ENCODE results near the gene BRIX1.

The BRIX1 gene

DNA sequence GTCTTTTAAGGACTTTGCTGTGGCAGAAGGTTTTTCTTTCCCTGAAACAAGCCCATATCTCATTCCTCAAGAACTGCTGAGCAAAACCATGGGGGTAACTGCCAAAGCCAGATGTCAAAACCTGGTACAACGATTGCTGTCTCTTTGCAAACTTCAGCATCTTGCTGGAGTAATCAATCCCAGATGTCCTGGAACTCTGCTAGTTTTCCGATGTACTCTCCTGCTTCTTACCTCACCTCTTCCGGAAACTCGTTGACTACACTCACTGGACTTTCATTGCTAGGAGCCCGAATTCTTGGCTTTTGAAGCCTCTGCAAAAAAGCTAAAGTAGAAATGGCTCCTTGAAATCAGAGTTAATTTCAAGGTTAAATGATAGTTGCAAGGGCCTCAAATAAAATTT is 23.5 kb upstream of the BRIX1 start:
- no peak overlapping the region for H3K4me3 ChIP-seq (ENCODE audit: insufficient read depth, low read depth, low read length)
- 93% methylated on average over 5 of the region's 5 CpGs for WGBS, 2 experiments

DNA sequence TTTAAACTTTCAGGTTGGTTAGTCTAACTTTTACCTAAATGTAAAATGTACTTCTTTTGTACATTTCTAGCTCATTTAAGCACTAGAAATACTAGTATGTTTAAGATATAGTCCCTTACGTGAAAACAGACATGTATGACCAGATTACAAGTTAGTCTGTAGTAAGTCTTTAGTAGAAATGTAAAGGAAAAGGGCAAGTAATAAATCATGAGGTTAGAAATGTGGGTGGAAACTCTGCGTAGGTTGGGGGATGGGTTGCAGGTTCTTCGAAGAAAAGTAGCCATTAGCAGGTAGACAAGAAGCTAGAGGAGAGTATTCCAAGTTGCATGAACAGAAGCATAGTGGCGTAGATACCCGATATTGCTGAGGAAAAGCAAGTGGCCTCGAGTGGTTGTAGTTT is 23.1 kb upstream of the BRIX1 start:
- Histone ChIP-seq H3K27ac (ENCODE audit: insufficient read depth, low read depth, low read length, poor library complexity, severe bottlenecking) (no peak overlapping the region), H3K4me1 (ENCODE audit: control insufficient read depth, insufficient read depth, low read length) (no peaks in the 10 kb centered on the region), H3K27me3 (ENCODE audit: control insufficient read depth, insufficient read depth, low read length, poor library complexity, severe bottlenecking) (no peaks in the 10 kb centered on the region), H3K9me3 (ENCODE audit: control insufficient read depth, low read length) (no peaks in the 10 kb centered on the region), H3K4me3 (ENCODE audit: insufficient read depth, low read depth, low read length) (no peak overlapping the region), H3K36me3 (ENCODE audit: control insufficient read depth, insufficient read depth, low read length) (no peaks in the 10 kb centered on the region)
- WGBS, 2 experiments, result 93 to 94% methylated on average over 6 of the region's 6 CpGs

More for the DNA sequence above, 23.5 kb upstream of the BRIX1 start:
- Histone ChIP-seq H3K27ac (ENCODE audit: insufficient read depth, low read depth, low read length, poor library complexity, severe bottlenecking) (no peak overlapping the region), H3K9me3 (ENCODE audit: control insufficient read depth, low read length) (no peaks in the 10 kb centered on the region), H3K4me1 (ENCODE audit: control insufficient read depth, insufficient read depth, low read length) (no peaks in the 10 kb centered on the region), H3K36me3 (ENCODE audit: control insufficient read depth, insufficient read depth, low read length) (no peaks in the 10 kb centered on the region), H3K27me3 (ENCODE audit: control insufficient read depth, insufficient read depth, low read length, poor library complexity, severe bottlenecking) (no peaks in the 10 kb centered on the region)

DNA sequence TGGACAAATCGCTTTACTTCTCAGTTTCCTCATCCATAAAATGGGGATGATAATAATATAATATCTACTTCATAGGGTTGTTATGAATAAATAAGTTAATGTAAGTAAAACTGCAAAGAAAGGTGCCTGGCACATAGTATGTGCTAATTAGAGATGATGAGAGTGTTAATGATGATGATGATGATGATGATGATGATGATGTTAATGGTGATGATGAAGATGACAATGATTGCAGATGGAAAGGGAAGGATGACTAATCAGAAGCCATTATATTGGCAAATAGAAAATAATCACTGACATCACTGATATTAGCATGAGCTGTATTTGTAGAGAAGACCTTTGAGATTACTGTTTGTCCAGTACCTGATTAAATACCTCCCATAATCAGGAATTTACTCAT is 20.8 kb upstream of the BRIX1 start:
- Histone ChIP-seq H3K27me3 (ENCODE audit: control insufficient read depth, insufficient read depth, low read length, poor library complexity, severe bottlenecking) (no peaks in the 10 kb centered on the region), H3K27ac (ENCODE audit: insufficient read depth, low read depth, low read length, poor library complexity, severe bottlenecking) (no peak overlapping the region), H3K9me3 (ENCODE audit: control insufficient read depth, low read length) (no peaks in the 10 kb centered on the region), H3K36me3 (ENCODE audit: control insufficient read depth, insufficient read depth, low read length) (no peaks in the 10 kb centered on the region), H3K4me3 (ENCODE audit: insufficient read depth, low read depth, low read length) (no peak overlapping the region), H3K4me1 (ENCODE audit: control insufficient read depth, insufficient read depth, low read length) (no peaks in the 10 kb centered on the region)
- WGBS, 2 experiments, result no CpG with 5 or more reads among the region's 1 CpG

DNA sequence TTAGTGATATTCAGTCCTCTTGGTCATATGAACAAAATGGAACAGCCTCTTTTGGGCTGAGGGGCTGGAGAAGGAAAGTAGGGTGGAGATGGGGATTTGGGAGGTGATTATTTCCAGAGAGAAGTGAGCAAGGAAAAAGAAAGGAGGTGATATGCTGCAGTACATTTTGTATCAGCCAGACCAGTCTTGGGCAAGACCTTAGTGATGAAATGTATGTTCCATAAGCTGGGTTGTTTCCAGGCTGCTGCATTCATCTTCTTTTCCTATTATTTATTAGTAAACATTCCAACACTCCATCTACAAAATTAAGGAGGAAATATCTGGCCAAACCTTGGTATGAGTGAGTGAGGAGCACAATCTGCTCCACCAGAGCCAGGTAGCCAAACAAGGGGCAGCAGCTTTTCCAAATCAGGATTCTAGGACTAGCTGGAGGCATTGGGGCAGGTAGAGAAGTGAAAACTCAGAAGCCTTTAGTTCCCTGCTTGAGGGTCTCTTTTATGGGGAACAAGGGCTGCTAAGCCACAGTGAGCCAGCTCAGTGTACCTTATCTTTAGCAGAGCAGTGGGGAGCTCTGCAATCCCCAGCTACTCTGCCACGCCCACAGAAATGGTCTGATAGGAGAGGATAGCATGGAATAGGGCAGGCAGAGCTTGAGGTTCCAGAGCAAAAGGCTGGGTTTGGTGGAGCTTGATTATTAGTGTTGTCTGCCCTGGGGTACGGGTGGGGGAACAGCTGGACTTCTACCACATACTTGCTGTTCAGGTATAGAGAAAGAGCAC is 19.7 kb upstream of the BRIX1 start:
- Histone ChIP-seq H3K27ac (ENCODE audit: insufficient read depth, low read depth, low read length, poor library complexity, severe bottlenecking) (no peak overlapping the region), H3K4me1 (ENCODE audit: control insufficient read depth, insufficient read depth, low read length) (no peaks in the 10 kb centered on the region), H3K4me3 (ENCODE audit: insufficient read depth, low read depth, low read length) (no peak overlapping the region), H3K27me3 (ENCODE audit: control insufficient read depth, insufficient read depth, low read length, poor library complexity, severe bottlenecking) (no peaks in the 10 kb centered on the region), H3K9me3 (ENCODE audit: control insufficient read depth, low read length) (no peaks in the 10 kb centered on the region), H3K36me3 (ENCODE audit: control insufficient read depth, insufficient read depth, low read length) (no peaks in the 10 kb centered on the region)
- WGBS, 2 experiments, result 91 to 94% methylated on average over 2 of the region's 2 CpGs

DNA sequence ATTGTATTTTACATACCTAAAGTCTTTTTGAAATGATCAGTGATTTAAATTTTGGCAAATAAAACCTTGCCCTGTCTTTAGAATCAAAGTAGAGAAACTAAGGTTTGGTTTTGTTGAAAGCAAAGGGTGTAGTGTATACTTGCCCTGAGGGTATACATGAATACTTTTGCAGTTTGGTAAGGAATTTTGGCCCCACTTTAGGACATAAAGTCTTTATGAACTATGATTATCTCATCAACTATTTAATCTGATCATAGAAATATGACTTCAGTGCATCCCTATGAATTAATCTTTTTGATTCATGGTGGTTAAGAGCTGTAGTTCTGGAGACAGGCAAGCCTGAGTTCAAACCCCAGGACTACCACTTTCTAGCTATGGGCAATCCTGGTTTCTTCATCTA is 17.9 kb upstream of the BRIX1 start:
- Histone ChIP-seq H3K27ac (ENCODE audit: insufficient read depth, low read depth, low read length, poor library complexity, severe bottlenecking) (no peak overlapping the region), H3K4me1 (ENCODE audit: control insufficient read depth, insufficient read depth, low read length) (no peaks in the 10 kb centered on the region), H3K9me3 (ENCODE audit: control insufficient read depth, low read length) (no peaks in the 10 kb centered on the region), H3K27me3 (ENCODE audit: control insufficient read depth, insufficient read depth, low read length, poor library complexity, severe bottlenecking) (no peaks in the 10 kb centered on the region), H3K4me3 (ENCODE audit: insufficient read depth, low read depth, low read length) (no peak overlapping the region), H3K36me3 (ENCODE audit: control insufficient read depth, insufficient read depth, low read length) (no peaks in the 10 kb centered on the region)

DNA sequence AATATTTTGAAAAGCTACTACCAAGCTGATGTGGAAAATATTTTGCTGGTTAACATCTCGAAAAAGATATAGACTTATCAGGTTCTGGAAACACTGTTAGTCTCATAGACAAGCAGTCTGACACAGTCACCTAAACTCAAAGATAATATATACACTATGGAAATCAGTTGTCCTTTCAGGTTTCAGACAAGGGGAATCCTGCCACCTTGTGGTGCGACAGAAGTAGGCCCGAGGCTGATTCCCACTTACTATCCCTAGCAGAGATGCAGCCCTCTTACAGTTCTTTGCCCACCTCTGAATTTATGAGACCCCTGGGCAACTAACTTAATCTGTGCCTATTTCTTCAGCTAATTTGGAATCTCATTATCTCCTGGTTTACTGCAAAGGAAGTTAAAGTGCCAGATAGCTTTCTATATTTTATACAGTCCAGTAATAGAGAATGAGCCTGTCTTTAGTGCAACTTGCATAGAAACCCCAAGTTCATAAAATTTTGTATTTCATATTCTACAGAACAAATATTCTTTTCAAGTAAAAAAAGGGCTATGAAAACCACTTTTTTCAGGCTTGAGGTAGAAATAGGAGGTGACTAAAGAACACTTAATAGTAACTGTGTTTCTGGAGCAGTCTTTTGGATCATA is 17.1 kb upstream of the BRIX1 start:
- Histone ChIP-seq H3K36me3 (ENCODE audit: control insufficient read depth, insufficient read depth, low read length) (no peaks in the 10 kb centered on the region), H3K9me3 (ENCODE audit: control insufficient read depth, low read length) (no peaks in the 10 kb centered on the region), H3K4me1 (ENCODE audit: control insufficient read depth, insufficient read depth, low read length) (no peaks in the 10 kb centered on the region), H3K27ac (ENCODE audit: insufficient read depth, low read depth, low read length, poor library complexity, severe bottlenecking) (no peak overlapping the region), H3K4me3 (ENCODE audit: insufficient read depth, low read depth, low read length) (no peak overlapping the region), H3K27me3 (ENCODE audit: control insufficient read depth, insufficient read depth, low read length, poor library complexity, severe bottlenecking) (no peaks in the 10 kb centered on the region)
- 1 to 5% methylated on average over 3 of the region's 3 CpGs for WGBS, 2 experiments

DNA sequence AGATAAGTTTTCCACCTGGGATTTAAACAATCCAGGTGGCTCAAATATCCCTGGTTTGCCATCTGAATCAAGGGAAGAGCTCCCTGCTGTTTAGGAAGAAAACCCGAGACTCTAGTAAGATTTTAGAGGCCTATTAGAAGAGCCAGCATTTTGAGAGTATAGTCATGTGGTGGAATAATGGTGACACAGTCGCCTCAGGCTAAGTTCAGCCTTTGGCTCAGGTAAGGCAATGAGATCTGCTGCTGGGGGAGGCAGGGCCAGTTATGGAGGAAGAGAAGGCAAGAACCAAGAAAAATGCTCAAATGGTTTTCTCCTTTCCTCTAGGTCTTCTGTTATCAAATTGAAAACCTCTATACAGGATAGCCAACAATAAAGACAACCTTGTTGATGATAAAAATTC is 16.4 kb upstream of the BRIX1 start:
- Histone ChIP-seq H3K4me3 (ENCODE audit: insufficient read depth, low read depth, low read length) (no peak overlapping the region), H3K36me3 (ENCODE audit: control insufficient read depth, insufficient read depth, low read length) (no peaks in the 10 kb centered on the region), H3K27ac (ENCODE audit: insufficient read depth, low read depth, low read length, poor library complexity, severe bottlenecking) (no peak overlapping the region), H3K4me1 (ENCODE audit: control insufficient read depth, insufficient read depth, low read length) (no peaks in the 10 kb centered on the region), H3K27me3 (ENCODE audit: control insufficient read depth, insufficient read depth, low read length, poor library complexity, severe bottlenecking) (no peaks in the 10 kb centered on the region), H3K9me3 (ENCODE audit: control insufficient read depth, low read length) (no peaks in the 10 kb centered on the region)
- 83 to 84% methylated on average over 2 of the region's 2 CpGs for WGBS, 2 experiments

DNA sequence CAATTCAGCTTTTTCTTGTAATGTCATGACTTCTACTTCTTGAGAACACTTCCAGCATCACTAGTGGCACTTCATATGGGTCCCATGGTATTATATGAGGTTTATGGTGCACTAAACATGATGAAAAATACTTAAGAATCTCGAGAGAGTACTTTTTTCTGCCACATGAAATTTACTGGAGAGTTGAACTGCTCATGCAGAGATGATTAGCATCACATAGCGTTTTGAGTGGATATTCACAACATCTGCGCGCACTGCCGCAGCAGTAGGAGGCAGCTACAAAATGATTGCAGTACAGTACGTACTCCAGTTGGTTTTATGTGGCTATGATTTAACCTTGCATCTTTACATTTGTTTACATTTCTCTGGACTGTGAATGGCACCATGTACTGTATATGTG is 14.9 kb upstream of the BRIX1 start:
- H3K27me3 ChIP-seq (ENCODE audit: control insufficient read depth, insufficient read depth, low read length, poor library complexity, severe bottlenecking), result no peaks in the 10 kb centered on the region
- H3K27ac ChIP-seq (ENCODE audit: insufficient read depth, low read depth, low read length, poor library complexity, severe bottlenecking), result no peak overlapping the region
- no peaks in the 10 kb centered on the region for H3K36me3 ChIP-seq (ENCODE audit: control insufficient read depth, insufficient read depth, low read length)
- WGBS, 2 experiments, result 94 to 95% methylated on average over 6 of the region's 6 CpGs
- no peaks in the 10 kb centered on the region for H3K9me3 ChIP-seq (ENCODE audit: control insufficient read depth, low read length)
- H3K4me3 ChIP-seq (ENCODE audit: insufficient read depth, low read depth, low read length), result no peak overlapping the region
- H3K4me1 ChIP-seq (ENCODE audit: control insufficient read depth, insufficient read depth, low read length), result no peaks in the 10 kb centered on the region

DNA sequence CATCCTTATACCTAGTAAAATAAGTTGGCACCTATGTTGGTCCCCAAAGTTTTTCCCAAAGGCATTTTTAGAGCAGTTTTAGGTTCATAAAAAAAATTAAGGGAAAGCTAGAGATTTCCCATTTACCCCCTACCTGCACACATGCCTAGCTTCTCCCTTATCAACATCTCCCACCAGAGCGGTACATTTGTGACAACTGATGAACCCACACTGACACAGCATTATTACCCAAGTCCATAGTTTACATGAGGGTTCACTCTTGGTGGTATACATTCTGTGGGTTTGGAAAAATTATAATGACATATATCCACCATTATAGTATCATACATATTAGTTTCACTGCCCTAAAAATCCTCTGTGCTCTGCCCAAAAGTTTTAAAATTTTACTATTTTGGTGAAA is 12.3 kb upstream of the BRIX1 start:
- H3K36me3 ChIP-seq (ENCODE audit: control insufficient read depth, insufficient read depth, low read length), result no peaks in the 10 kb centered on the region
- no peaks in the 10 kb centered on the region for H3K9me3 ChIP-seq (ENCODE audit: control insufficient read depth, low read length)
- no peak overlapping the region for H3K27ac ChIP-seq (ENCODE audit: insufficient read depth, low read depth, low read length, poor library complexity, severe bottlenecking)
- 79 to 94% methylated on average over 1 of the region's 1 CpG for WGBS, 2 experiments
- no peaks in the 10 kb centered on the region for H3K27me3 ChIP-seq (ENCODE audit: control insufficient read depth, insufficient read depth, low read length, poor library complexity, severe bottlenecking)
- H3K4me3 ChIP-seq (ENCODE audit: insufficient read depth, low read depth, low read length), result no peak overlapping the region
- no peaks in the 10 kb centered on the region for H3K4me1 ChIP-seq (ENCODE audit: control insufficient read depth, insufficient read depth, low read length)

DNA sequence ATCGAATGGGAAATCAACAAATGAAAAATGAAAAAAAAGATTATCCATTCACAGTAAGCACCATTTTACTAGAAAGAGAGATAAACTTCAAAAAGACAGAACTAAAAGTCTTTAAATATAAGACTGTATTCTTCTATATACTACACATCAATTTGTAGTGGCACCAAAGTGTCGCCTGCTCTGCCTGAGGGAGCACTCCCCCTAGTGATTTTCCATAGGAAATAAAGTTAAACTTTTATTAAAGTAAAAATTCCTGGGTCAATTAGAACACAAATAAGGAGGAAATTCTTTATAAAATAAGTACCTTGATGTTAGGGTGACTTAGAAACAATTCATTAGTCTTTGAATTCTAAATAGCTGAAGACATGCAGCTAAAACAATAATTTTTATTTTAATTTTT is 9.9 kb upstream of the BRIX1 start:
- no peaks in the 10 kb centered on the region for H3K9me3 ChIP-seq (ENCODE audit: control insufficient read depth, low read length)
- H3K4me3 ChIP-seq (ENCODE audit: insufficient read depth, low read depth, low read length), result no peak overlapping the region
- no peaks in the 10 kb centered on the region for H3K4me1 ChIP-seq (ENCODE audit: control insufficient read depth, insufficient read depth, low read length)
- no peaks in the 10 kb centered on the region for H3K27me3 ChIP-seq (ENCODE audit: control insufficient read depth, insufficient read depth, low read length, poor library complexity, severe bottlenecking)
- H3K36me3 ChIP-seq (ENCODE audit: control insufficient read depth, insufficient read depth, low read length), result no peaks in the 10 kb centered on the region
- H3K27ac ChIP-seq (ENCODE audit: insufficient read depth, low read depth, low read length, poor library complexity, severe bottlenecking), result no peak overlapping the region
- WGBS, 2 experiments, result 88% methylated on average over 1 of the region's 2 CpGs; no CpG with 5 or more reads in 1 of the 2 experiments
